Measurements from ENCODE around the gene CCDC33.

CCDC33 gene

GRCh38 chr15:74383695-74384565 lies 147.8 kb downstream of the CCDC33 start:
- H3K4me3 ChIP-seq (ENCODE audit: low read depth, low read length) = no peak overlapping the region
- no peak overlapping the region for H2AFZ ChIP-seq
- H3K9me3 ChIP-seq (ENCODE audit: control insufficient read depth, low read length) = no peaks in the 10 kb centered on the region
- no peak overlapping the region for H3K9ac ChIP-seq
- H3K79me2 ChIP-seq = no peaks in the 10 kb centered on the region
- H3K4me1 ChIP-seq = peaks cover 4% of the 10 kb centered on the region
- no peaks in the 10 kb centered on the region for H3K27me3 ChIP-seq (ENCODE audit: control insufficient read depth, insufficient read depth, low read length)
- no peak overlapping the region for H3K27ac ChIP-seq
- H3K36me3 ChIP-seq (ENCODE audit: control insufficient read depth, insufficient read depth, low read length) = no peaks in the 10 kb centered on the region
- no peak for TF ChIP-seq CTCF (IDR thresholded peaks at IDR 0.05)
- no peak overlapping the region for H3K4me2 ChIP-seq (ENCODE audit: low read length)

- no peaks in the 10 kb centered on the region for H3K36me3 ChIP-seq (ENCODE audit: control insufficient read depth, insufficient read depth, low read length)
- no peak overlapping the region for H3K4me3 ChIP-seq (ENCODE audit: low read depth, low read length)
- H3K9me3 ChIP-seq (ENCODE audit: control insufficient read depth, low read length) = no peaks in the 10 kb centered on the region
- H3K79me2 ChIP-seq = no peaks in the 10 kb centered on the region
- H3K4me2 ChIP-seq (ENCODE audit: low read length) = no peak overlapping the region
- TF ChIP-seq CTCF (IDR thresholded peaks at IDR 0.05) = no peak
- H2AFZ ChIP-seq = no peak overlapping the region
- no peak overlapping the region for H3K9ac ChIP-seq
- H3K27me3 ChIP-seq (ENCODE audit: control insufficient read depth, insufficient read depth, low read length) = no peaks in the 10 kb centered on the region
- H3K27ac ChIP-seq = no peak overlapping the region
- H3K4me1 ChIP-seq = peaks cover 4% of the 10 kb centered on the region
Observed at GRCh38 chr15:74384566-74384880, 148.4 kb downstream of the CCDC33 start.

DNA sequence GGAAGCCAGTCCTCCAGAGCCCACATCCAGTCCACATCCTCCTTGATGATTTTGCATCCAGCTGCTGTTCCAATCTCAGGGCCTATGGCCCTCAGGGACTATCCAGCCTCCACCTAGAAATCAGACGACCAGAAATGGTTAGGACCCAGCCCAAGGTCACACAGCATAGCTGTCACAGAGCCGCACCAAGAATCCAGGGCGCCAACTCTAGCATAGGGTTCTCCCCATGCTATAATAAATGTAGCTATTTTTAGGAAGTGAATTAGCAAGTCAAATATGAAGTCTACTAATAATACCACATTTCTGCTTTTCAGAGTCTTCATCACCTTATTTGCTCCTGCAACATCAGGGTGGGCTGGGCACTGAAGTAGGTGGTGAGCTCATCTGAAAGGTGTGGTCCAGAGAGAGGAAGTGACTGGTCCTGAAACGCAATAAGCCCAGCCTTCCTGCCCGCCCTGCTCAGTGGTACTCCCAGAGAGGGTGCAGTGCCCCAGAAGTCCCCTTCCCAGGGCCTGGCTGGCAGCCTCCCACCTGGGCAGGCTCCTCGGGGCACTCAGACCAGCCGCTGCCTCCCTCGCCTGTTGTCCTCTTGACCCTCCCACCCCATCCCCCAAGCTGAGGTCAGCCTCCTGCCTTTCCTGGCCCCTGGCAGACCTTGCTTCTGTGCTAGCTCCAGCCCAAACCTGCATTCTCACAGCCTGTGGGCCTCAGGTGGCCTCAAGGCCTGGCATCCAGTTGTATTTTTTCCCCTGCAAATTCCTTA lies 148.9 kb downstream of the CCDC33 start:
- H3K36me3 ChIP-seq (ENCODE audit: control insufficient read depth, insufficient read depth, low read length) = no peaks in the 10 kb centered on the region
- H3K4me3 ChIP-seq (ENCODE audit: low read depth, low read length) = no peak overlapping the region
- H3K9me3 ChIP-seq (ENCODE audit: control insufficient read depth, low read length) = no peaks in the 10 kb centered on the region
- H3K4me1 ChIP-seq = peaks cover 4% of the 10 kb centered on the region
- H2AFZ ChIP-seq = no peak overlapping the region
- TF ChIP-seq CTCF (IDR thresholded peaks at IDR 0.05) = no peak
- no peak overlapping the region for H3K9ac ChIP-seq
- H3K4me2 ChIP-seq (ENCODE audit: low read length) = no peak overlapping the region
- H3K79me2 ChIP-seq = no peaks in the 10 kb centered on the region
- H3K27ac ChIP-seq = peak overlapping the region; percentile 19
- H3K27me3 ChIP-seq (ENCODE audit: control insufficient read depth, insufficient read depth, low read length) = no peaks in the 10 kb centered on the region

GRCh38 chr15:74385733-74386132 lies 149.6 kb downstream of the CCDC33 start:
- Histone ChIP-seq H2AFZ (no peak overlapping the region), H3K4me2 (ENCODE audit: low read length) (no peak overlapping the region), H3K79me2 (no peaks in the 10 kb centered on the region), H3K27ac (peak overlapping the region; percentile 19), H3K9me3 (ENCODE audit: control insufficient read depth, low read length) (no peaks in the 10 kb centered on the region), H3K9ac (no peak overlapping the region), H3K27me3 (ENCODE audit: control insufficient read depth, insufficient read depth, low read length) (no peaks in the 10 kb centered on the region), H3K36me3 (ENCODE audit: control insufficient read depth, insufficient read depth, low read length) (no peaks in the 10 kb centered on the region), H3K4me3 (ENCODE audit: low read depth, low read length) (no peak overlapping the region), H3K4me1 (peaks cover 4% of the 10 kb centered on the region)
- no peak for TF ChIP-seq CTCF (IDR thresholded peaks at IDR 0.05)

Measured in parathyroid adenoma (tissue), 2 donors.